ENCODE data around the gene HPS1.
A peak's percentile ranks its signal among the peaks of the same experiment; 100 is the strongest.

HPS1 gene

DNA sequence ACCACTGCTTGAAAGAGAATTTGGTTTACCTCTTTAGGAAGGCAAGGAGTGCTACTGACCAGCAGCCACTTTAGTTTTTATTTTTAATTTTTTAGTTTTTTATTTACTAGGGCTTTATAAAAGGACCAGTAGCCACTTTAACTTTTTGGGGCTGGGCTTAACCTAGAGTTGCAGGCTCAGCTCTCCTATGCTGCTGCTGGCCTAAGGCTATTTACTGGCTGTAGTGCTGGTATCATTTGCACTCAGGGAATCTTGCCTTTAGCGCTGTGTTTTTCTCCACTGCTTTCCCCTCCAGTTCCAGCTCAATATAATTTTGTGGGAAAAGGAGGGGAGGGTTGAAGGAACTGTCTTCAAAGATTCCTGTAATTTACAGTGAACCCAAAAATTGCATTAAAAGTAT is 13.4 kb downstream of the HPS1 start:
- DNase-seq (ENCODE audit: low spot score), result no peak
- TF ChIP-seq, protein P1, sequence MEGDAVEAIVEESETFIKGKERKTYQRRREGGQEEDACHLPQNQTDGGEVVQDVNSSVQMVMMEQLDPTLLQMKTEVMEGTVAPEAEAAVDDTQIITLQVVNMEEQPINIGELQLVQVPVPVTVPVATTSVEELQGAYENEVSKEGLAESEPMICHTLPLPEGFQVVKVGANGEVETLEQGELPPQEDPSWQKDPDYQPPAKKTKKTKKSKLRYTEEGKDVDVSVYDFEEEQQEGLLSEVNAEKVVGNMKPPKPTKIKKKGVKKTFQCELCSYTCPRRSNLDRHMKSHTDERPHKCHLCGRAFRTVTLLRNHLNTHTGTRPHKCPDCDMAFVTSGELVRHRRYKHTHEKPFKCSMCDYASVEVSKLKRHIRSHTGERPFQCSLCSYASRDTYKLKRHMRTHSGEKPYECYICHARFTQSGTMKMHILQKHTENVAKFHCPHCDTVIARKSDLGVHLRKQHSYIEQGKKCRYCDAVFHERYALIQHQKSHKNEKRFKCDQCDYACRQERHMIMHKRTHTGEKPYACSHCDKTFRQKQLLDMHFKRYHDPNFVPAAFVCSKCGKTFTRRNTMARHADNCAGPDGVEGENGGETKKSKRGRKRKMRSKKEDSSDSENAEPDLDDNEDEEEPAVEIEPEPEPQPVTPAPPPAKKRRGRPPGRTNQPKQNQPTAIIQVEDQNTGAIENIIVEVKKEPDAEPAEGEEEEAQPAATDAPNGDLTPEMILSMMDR (IDR thresholded peaks at IDR 0.05), result no peak
- Histone ChIP-seq H3K27ac (no peak overlapping the region), H3K4me3 (no peak overlapping the region)

DNA sequence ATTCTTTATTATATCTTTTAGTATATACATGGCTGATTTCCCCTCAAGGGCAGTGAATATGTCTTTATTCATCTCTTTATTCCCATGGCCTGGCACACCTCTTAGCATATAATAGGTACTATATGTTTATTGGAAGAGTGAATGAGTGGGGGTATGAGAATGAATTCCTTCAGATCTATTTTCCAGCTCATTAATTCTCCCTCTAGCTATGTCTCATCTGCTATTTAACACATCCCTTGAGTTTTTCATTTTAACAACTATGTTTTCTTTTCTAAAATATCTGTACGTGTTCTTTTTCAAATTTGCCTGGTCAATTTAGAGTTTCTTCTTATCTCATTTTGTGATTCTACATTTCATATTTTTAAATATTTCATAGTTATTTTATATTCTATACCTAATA is 14.4 kb downstream of the HPS1 start:
- TF ChIP-seq, protein P1 (IDR thresholded peaks at IDR 0.05), result no peak
- no peak for DNase-seq (ENCODE audit: low spot score)
- H3K27ac ChIP-seq, result no peak overlapping the region
- H3K4me3 ChIP-seq, result no peak overlapping the region

DNA sequence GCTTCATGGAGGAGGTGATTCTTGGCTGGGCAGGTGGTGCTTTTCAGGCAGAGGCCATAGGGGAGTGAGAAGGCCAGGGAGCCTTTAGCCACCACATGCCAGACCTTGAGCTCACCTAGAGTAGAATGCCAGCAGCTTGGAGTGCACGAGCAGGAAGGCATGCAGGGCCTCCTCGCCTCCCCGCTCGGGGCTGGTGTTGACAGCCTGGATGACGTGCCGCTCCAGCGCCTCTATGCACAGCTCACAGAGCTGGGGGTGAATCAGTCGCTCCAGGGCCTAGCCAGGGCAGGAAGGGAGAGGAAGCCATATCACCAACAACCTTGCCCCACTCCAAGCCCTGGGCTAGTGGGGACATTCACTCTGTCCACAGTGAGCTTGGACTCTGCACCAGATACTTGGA is 15.7 kb downstream of the HPS1 start:
- H3K4me3 ChIP-seq, result no peak overlapping the region
- H3K27ac ChIP-seq, result no peak overlapping the region
- no peak for DNase-seq (ENCODE audit: low spot score)
- TF ChIP-seq, protein P1 (IDR thresholded peaks at IDR 0.05), result no peak

DNA sequence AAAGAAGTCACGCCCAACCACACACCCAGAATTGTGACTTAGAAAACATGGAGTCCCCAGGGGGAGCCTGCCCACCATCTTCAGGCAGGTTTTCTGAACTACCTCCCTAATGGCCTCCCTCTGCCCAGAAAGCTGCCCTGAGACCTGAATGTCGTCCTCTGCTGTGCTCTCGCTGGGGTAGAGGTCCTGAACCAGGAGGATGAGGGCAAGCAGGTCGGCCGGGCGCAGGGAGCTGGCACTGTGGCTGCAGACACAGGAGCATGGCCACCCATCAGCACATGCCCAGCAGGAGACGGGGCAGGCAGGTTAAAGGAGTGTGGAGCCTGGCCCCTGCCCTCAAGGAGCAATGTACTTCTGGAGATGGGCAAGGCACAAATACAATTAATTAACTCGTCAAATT is 16.3 kb downstream of the HPS1 start:
- no peak for DNase-seq (ENCODE audit: low spot score)
- Histone ChIP-seq H3K27ac (no peak overlapping the region), H3K4me3 (no peak overlapping the region)
- TF ChIP-seq, protein P1 (IDR thresholded peaks at IDR 0.05), result no peak

DNA sequence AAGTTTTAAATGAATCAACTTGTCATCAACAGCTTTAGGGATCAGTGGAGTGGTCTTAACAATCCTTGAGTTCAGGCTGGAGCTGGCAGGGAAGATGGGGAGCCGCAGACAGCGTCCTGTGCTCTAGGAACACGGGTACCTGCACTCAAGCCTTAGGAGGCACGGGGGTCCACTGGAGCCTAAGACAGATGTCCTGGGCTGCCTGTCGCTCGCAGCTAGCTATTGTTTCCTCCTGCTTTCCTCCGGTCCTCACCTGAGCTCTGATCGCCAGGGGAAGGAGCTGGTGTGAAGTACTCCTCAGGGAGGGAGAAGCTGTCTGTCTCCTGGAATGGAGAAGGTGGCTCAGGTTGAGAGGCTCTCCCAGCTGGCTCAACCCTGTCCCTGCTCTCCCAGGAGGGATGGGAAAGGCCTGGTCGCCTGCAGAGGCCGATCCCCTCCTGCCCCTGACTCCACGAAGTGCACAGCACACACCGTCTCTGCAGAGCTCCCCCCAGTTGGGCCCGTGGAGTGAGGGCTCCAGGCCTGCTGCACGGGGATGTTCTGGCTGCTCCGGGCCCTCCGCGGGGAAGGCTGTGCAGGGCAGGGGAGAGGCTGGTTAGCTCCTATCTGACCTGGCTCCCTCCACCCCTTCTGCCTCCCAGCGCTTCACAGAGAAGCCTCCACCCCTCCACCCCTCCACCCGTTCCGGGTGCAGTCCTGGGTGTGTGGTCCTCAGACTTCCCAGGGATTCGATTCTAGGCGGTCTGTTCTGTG is 17.2 kb downstream of the HPS1 start:
- TF ChIP-seq, protein P1 (IDR thresholded peaks at IDR 0.05), result no peak
- Histone ChIP-seq H3K4me3 (no peak overlapping the region), H3K27ac (no peak overlapping the region)
- no peak for DNase-seq (ENCODE audit: low spot score)

DNA sequence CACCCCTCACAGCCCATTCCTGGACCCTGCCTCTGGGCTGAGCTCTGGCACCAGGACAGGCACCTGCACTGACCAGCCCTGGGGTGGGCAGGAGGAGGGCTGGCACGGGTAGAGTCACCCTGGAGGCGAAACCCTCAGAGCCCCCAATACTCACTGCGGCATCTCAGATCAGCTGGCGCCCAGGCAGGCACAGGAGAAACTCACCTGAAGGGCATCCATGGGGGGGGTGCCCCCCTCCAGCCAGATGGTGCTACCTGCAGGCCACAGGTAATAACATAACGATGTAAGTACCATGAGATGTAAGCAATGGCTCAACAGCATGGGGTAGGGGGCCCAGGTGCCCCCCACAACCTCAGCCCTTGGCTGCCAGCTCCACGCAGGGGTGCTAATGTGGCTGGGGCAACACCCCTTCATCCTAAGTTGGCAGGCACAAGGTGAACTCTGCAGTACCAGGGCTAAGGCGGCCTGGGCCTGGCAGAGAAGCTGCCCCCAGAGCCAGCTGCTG is 19.7 kb downstream of the HPS1 start:
- H3K27ac ChIP-seq, result no peak overlapping the region
- TF ChIP-seq, protein P1 (IDR thresholded peaks at IDR 0.05), result no peak
- H3K4me3 ChIP-seq, result no peak overlapping the region
- DNase-seq (ENCODE audit: low spot score), result peak; percentile 60

Measured in coronary artery (tissue), 2 donors.